ENCODE measurements around the gene CRTC1. TPM values are rescaled to one million over a fixed set of nuclear protein-coding genes. Genes with fewer than 3 reads are reported as not detected.

CRTC1 gene
- polyA plus RNA-seq, 2 of the 4 experiments (the other 2 are of a cell fraction): 0.87 to 4.0 TPM

GRCh38 chr19:18795540-18795939, 112.1 kb downstream of the CRTC1 start:
- POLR2A ChIA-PET: no interaction called here
- CTCF ChIA-PET: no interaction called here
- FAIRE-seq: no peak
- no peaks in the 10 kb centered on the region for H3K4me1 ChIP-seq
- H3K4me2 ChIP-seq: no peak overlapping the region
- no peak overlapping the region for H3K4me3 ChIP-seq
- ATAC-seq: 0 out of 6 replicates have a peak, but pooled peaks of 1 of the 2 experiments have one; percentile 17
- H3K27ac ChIP-seq: no peak overlapping the region
- WGBS (ENCODE audit: missing lambda C conversion rate): 86% methylated on average over 4 of the region's 21 CpGs
- TF ChIP-seq BCL3 (IDR thresholded peaks at IDR 0.05) (no peak), NR3C1 (IDR thresholded peaks at IDR 0.05) (no peak), MAFK (IDR thresholded peaks at IDR 0.05; ENCODE audit: partially characterized antibody) (no peak)
- no peak for DNase-seq (ENCODE audit: low read depth in 1 of 2, low spot score in 1 of 2)
- no peaks in the 10 kb centered on the region for H3K9me3 ChIP-seq

GRCh38 chr19:18796239-18796638, 112.8 kb downstream of the CRTC1 start:
- FAIRE-seq (no peak), ATAC-seq (no peak), DNase-seq (ENCODE audit: low read depth in 1 of 2, low spot score in 1 of 2) (no peak)
- 72% methylated on average over 2 of the region's 2 CpGs for WGBS (ENCODE audit: missing lambda C conversion rate)
- CTCF ChIA-PET: no interaction called here
- Histone ChIP-seq H3K9me3 (no peaks in the 10 kb centered on the region), H3K4me2 (no peak overlapping the region), H3K27ac (no peak overlapping the region), H3K4me3 (no peak overlapping the region), H3K4me1 (no peaks in the 10 kb centered on the region)
- POLR2A ChIA-PET: no interaction called here
- TF ChIP-seq FOSL2 (IDR thresholded peaks at IDR 0.05) (no peak), FOSL2 (CRISPR knock-in tag; IDR thresholded peaks at IDR 0.05) (no peak), FOXS1 (CRISPR knock-in tag; IDR thresholded peaks at IDR 0.05) (no peak), HOXA7 (CRISPR knock-in tag; IDR thresholded peaks at IDR 0.05) (no peak), EHMT2 (IDR thresholded peaks at IDR 0.05; ENCODE audit: low read depth) (no peak), RCOR1 (IDR thresholded peaks at IDR 0.05; ENCODE audit: low read depth, low read length) (no peak)

- peak; percentile 61 to 62; a peak in 4 of 6 replicates for ATAC-seq
- TF ChIP-seq CEBPB (IDR thresholded peaks at IDR 0.05): no peak
- no peak for TF ChIP-seq HOXA7 (CRISPR knock-in tag; IDR thresholded peaks at IDR 0.05)
- TF ChIP-seq ZFP36 (IDR thresholded peaks at IDR 0.05; ENCODE audit: borderline replicate concordance, partially characterized antibody): no peak
- no peaks in the 10 kb centered on the region for H3K4me1 ChIP-seq
- H3K9me3 ChIP-seq: no peaks in the 10 kb centered on the region
- CTCF ChIA-PET: interaction anchor here (0.6 to 1.1 kb wide), 2 partner anchors 28 to 189 kb away, joined by 3 read pairs; no protein-coding TSS in a partner anchor
- no peak overlapping the region for H3K4me3 ChIP-seq
- H3K4me2 ChIP-seq: no peak overlapping the region
- FAIRE-seq: no peak
- POLR2A ChIA-PET: no interaction called here
- WGBS (ENCODE audit: missing lambda C conversion rate): 29% methylated on average over 12 of the region's 22 CpGs
- no peak for DNase-seq (ENCODE audit: low read depth in 1 of 2, low spot score in 1 of 2)
- H3K27ac ChIP-seq: no peak overlapping the region
These were observed 115.2 kb downstream of the CRTC1 start for GRCh38 chr19:18798384-18799352.

GRCh38 chr19:18799389-18799970, 116.0 kb downstream of the CRTC1 start:
- FAIRE-seq: no peak
- no peaks in the 10 kb centered on the region for H3K4me1 ChIP-seq
- no peak overlapping the region for H3K4me3 ChIP-seq
- H3K9me3 ChIP-seq: no peaks in the 10 kb centered on the region
- TF ChIP-seq FOSB (CRISPR knock-in tag; IDR thresholded peaks at IDR 0.05) (no peak), PHF8 (IDR thresholded peaks at IDR 0.05; ENCODE audit: borderline replicate concordance, low read depth) (no peak), TP53 (CRISPR knock-in tag; IDR thresholded peaks at IDR 0.05) (no peak), ESRRA (IDR thresholded peaks at IDR 0.05; ENCODE audit: borderline replicate concordance, low read length) (no peak), BHLHE40 (IDR thresholded peaks at IDR 0.05; ENCODE audit: low read depth, low read length) (no peak), HEYL (CRISPR knock-in tag; IDR thresholded peaks at IDR 0.05) (no peak), NFE2L2 (conservative IDR thresholded peaks at IDR 0.05; ENCODE audit: low read length) (no peak), RFX5 (IDR thresholded peaks at IDR 0.05) (no peak), POLR2AphosphoS2 (conservative IDR thresholded peaks at IDR 0.05; ENCODE audit: low read length) (no peak)
- no peak overlapping the region for H3K27ac ChIP-seq
- ATAC-seq: no peak
- no peak for DNase-seq (ENCODE audit: low read depth in 1 of 2, low spot score in 1 of 2)
- H3K4me2 ChIP-seq: no peak overlapping the region
- CTCF ChIA-PET: no interaction called here
- POLR2A ChIA-PET: no interaction called here

Measured in A549 (cell line).